C4-2B (cell line): ENCODE measurements around the gene PADI4.

Experiments used
- H3K27ac ChIP-seq: fragments of 450-650 bp; 2 replicates; pipeline ENCODE4 v1.5.1; 2017
- ZFX ChIP-seq: fragments of 450-650 bp; IDR thresholded peaks from 2 replicates; pipeline ENCODE4 v1.6.1; 2017
- TF ChIP-seq, protein P1 (sequence below): fragments of 450-650 bp; conservative IDR thresholded peaks from 2 replicates; pipeline ENCODE4 v1.5.1; 2017; ENCODE audit warnings: mild to moderate bottlenecking

Gene PADI4

DNA sequence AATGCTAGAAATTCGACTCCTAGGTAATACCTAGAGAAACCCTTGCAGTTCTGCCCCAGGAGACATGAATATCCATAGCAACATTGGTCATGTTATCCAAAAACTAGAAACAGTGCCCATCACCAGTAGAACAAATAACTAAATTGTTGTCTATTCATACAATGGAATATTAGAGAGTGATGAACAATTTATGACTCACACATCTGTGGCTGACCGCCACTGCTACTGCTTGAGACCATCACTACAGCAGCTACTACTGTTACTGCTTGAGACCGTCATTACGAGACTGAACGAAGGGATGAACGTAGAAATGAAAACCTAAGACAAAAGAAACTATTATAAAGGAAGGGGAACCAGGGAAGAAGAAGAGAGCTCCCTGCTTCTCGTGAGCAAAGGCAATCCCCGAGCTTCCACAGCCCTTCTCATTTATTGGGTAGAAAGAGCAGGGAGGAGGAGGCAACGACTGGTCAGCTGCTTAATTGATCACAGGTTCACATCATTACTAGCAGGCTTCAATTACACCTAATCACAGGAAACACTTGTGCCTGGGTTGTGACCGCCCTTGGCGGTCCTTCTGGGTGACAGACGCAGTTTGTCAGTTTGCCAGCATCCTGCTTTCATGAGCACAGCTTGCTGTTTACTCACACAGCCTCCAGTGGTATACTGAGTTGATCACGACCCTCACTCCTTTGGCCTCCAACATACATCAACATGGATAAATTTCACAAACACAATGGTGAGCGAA is 14.1 kb upstream of the PADI4 start:
- peak overlapping the region; percentile 46 for H3K27ac ChIP-seq
- TF ChIP-seq, protein P1, sequence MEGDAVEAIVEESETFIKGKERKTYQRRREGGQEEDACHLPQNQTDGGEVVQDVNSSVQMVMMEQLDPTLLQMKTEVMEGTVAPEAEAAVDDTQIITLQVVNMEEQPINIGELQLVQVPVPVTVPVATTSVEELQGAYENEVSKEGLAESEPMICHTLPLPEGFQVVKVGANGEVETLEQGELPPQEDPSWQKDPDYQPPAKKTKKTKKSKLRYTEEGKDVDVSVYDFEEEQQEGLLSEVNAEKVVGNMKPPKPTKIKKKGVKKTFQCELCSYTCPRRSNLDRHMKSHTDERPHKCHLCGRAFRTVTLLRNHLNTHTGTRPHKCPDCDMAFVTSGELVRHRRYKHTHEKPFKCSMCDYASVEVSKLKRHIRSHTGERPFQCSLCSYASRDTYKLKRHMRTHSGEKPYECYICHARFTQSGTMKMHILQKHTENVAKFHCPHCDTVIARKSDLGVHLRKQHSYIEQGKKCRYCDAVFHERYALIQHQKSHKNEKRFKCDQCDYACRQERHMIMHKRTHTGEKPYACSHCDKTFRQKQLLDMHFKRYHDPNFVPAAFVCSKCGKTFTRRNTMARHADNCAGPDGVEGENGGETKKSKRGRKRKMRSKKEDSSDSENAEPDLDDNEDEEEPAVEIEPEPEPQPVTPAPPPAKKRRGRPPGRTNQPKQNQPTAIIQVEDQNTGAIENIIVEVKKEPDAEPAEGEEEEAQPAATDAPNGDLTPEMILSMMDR: no peak
- no peak for TF ChIP-seq ZFX

DNA sequence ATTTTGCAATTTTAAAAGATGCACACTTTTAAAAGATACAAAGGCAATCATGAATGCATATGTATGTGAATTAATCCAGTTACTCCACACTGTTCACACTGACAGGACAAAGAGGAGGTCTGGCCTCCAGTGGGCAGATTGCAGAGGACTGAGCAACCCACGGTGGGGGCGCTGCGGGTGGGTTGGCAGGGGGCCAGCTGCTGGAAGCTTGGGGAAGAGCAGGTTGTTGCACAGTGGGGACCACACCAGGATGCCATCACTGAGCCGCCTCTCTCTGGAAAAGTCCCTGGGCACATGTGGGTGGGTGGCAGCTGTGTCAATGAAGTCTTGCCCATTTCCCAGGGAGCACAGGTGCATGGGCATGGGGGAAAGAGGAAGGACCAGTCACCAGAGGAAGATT is 12.7 kb upstream of the PADI4 start:
- no peak for TF ChIP-seq ZFX
- TF ChIP-seq, protein P1: no peak
- H3K27ac ChIP-seq: no peak overlapping the region

DNA sequence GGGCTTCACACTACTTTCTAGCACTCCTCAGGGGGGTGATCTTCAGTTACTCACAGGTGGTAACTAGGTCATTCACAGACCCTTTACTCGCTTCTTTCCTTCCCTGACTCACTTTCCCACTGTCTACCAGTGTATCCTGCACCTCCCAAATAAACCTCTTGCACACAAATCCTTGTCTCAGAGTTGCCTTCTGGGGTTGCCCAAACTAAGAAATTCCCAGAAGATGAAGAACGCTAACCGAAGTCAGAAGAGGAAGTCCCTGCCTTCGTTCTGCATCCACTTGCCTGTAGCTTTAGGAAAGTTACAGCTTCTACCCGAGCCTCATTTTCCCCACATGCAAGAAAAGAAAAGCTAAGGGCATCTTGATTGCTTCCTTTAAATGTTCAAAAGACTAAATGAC is 11.9 kb upstream of the PADI4 start:
- no peak overlapping the region for H3K27ac ChIP-seq
- TF ChIP-seq, protein P1: no peak
- no peak for TF ChIP-seq ZFX

DNA sequence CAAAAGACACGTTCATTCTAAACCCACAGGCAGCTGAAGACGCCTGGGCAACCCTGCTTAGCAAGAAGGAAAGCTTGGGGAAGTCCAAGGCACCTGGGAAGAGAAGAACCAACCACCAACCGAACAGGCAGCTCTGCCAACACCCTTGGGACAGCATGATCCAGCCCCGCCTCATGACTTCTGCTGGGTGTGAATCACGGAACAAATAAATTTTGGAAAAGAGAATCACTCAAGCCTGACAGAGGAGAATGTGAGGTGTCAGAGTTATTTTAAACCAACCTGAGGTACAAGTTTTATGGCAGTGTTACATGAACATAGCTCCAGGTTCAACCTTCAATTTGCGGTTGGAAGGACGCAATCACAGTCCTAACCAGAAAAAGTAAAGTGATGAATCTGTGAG is 10.0 kb upstream of the PADI4 start:
- H3K27ac ChIP-seq: peak overlapping the region; percentile 50
- TF ChIP-seq, protein P1: no peak
- TF ChIP-seq ZFX: no peak

DNA sequence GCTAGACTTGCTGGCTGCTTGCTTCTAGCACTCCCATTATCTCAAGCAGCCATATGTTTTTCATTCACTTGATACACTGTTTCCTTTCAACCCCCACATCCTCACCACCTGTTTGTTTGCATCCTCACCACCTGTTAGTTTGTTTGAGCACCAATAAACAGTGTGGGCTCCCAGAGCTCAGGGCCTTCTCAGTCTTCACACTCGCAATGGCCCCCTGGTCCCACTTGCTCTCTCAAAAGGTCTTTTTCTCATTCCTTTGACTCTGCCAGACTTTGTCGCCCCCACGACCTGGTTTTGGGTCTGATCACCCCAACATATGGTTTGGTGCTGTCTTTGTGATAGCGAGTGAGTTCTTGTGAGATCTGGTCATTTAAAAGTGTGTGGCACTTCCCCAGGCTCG is 6.2 kb upstream of the PADI4 start:
- no peak overlapping the region for H3K27ac ChIP-seq
- TF ChIP-seq ZFX: no peak
- TF ChIP-seq, protein P1: no peak

DNA sequence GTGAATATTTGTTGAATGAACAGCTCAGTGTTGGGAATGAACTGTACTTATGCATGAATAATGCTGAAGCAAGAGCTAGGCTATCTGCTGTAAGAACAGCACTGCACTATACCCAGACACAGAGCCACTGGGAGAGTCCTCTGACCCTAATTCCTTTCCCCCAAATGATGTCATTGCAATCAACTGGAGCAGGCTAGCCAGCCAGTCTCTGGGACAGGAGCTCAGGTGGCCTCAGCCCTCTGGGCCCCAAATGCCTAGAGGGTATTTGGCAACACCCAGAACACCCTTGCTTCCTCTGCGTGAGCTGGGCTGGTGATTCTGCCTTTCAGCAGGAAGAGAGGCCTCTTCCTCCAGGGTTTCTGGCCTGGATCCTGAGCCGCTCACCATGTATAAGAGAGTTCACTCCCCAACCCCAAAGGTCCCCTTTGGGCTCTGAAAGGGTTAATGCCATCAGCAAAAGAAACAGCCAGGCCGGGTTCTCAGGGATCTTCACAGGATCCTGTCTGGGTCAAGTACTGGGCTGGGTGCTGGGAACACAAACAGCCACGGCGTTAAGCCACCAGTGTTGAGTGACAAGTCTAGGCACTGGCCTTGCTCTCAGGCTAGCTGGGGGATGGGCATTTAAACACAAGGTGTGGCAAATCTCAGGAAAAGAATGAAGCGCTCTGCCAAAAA is 3.7 kb upstream of the PADI4 start:
- no peak overlapping the region for H3K27ac ChIP-seq
- TF ChIP-seq, protein P1: no peak

DNA sequence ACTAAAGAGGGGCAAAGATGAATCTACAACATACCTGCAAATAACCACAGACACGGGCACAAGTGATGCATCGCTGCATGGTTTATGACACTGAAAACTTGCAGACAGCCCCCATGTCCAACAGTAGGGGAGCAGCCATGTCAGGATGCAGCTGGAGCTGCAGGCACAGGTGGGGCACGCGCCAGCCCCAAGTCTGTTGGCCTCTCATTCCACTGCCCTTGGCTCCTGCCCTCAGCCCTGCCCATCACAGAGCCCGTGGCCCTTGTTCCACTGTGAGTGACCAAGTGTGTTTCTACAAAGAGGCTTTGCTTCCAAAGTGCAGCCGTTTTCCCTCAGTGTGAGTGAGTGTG is 3.2 kb upstream of the PADI4 start:
- H3K27ac ChIP-seq: no peak overlapping the region
- TF ChIP-seq ZFX: no peak
- TF ChIP-seq, protein P1: no peak
